LNCaP clone FGC (cell line): ENCODE results near the gene SUPT5H.
"Not testable (repeated sequence)": the region's sequence is repeated elsewhere in the genome, so short reads cannot be mapped to it uniquely, and the experiment has no call there.

Source experiments
- DNase-seq: peaks from one replicate; pipeline ENCODE4 v3.0.0-alpha.2; 2011; ENCODE audit warnings: low read depth
- H3K4me3 ChIP-seq: 2 replicates; pipeline ENCODE4 v1.5.1; 2011; ENCODE audit warnings: mild to moderate bottlenecking, low read depth, low read length, control low read depth
- TF ChIP-seq, protein P1 (sequence below): IDR thresholded peaks from 2 replicates; pipeline ENCODE4 v1.5.1; 2012; ENCODE audit warnings: mild to moderate bottlenecking; ENCODE audit not compliant: control insufficient read depth, insufficient read depth; ENCODE audit errors: extremely low read depth

Gene SUPT5H

DNA sequence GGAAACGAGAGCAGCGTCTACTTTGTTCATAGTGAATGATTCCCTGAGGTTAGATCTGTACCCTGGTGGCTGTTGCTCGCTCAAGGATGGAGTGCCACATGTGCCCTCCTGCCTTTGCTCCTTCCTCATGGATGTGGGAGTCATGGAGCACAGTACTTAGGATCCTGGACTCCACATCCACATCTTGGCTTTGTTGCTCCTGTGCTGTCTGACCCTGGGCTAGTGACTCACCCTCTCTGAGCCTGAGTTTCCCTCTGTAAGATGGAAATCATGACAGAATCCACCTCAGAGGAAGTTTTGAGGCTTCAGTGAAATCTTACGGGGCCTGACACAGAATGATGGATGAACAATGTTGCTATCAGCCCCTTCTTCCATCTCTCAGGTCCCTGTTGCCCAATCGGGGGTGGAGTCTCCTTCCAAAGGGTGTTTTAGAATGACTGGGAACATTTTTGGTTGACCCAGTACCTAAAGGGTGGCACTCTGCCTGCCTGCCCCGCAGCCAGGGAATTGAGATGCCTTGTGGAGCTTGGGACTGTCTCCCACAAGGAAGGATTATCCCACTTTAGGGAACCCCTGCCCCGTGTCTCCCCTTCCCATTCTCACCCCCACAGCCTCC, 25.4 kb downstream of the SUPT5H start:
- H3K4me3 ChIP-seq, result no peak overlapping the region
- no peak for DNase-seq
- TF ChIP-seq, protein P1, sequence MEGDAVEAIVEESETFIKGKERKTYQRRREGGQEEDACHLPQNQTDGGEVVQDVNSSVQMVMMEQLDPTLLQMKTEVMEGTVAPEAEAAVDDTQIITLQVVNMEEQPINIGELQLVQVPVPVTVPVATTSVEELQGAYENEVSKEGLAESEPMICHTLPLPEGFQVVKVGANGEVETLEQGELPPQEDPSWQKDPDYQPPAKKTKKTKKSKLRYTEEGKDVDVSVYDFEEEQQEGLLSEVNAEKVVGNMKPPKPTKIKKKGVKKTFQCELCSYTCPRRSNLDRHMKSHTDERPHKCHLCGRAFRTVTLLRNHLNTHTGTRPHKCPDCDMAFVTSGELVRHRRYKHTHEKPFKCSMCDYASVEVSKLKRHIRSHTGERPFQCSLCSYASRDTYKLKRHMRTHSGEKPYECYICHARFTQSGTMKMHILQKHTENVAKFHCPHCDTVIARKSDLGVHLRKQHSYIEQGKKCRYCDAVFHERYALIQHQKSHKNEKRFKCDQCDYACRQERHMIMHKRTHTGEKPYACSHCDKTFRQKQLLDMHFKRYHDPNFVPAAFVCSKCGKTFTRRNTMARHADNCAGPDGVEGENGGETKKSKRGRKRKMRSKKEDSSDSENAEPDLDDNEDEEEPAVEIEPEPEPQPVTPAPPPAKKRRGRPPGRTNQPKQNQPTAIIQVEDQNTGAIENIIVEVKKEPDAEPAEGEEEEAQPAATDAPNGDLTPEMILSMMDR, result no peak

DNA sequence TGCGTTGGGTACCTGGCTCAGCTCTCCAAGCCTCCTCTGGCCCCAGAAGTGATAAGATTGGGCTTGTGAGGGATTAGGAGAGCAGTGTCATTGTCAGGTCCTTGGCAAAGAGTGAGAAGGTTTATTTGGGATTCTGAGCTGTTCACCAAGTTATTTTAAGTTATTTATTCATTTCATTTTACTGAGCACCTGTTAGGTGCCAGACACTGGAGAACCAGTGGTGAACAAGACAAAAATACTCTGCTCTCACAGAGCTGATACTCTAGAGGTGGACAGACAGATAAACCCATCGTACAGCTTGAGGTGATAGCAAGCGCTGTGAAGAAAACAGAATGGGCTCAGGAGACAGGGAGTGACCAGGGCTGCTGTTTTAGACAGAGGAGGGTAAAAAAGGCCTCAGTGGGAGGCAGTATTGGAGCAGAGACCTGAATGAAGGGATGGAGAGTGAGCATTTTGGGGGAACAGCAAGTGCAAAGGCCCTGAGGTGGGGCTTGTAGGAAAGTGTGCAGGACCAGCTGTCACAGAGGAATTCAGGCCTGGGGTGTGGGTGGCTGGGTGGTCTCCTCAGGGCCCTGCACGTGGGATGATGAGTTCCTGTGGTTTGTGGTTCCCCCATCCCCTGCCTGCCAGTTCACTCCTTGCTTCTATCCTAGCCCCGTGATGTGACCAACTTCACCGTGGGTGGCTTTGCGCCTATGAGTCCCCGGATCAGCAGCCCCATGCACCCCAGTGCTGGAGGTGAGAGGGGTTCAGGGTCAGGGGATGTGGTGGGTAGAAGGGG, 26.6 kb downstream of the SUPT5H start:
- TF ChIP-seq, protein P1, result no peak
- H3K4me3 ChIP-seq, result no peak overlapping the region
- no peak for DNase-seq

DNA sequence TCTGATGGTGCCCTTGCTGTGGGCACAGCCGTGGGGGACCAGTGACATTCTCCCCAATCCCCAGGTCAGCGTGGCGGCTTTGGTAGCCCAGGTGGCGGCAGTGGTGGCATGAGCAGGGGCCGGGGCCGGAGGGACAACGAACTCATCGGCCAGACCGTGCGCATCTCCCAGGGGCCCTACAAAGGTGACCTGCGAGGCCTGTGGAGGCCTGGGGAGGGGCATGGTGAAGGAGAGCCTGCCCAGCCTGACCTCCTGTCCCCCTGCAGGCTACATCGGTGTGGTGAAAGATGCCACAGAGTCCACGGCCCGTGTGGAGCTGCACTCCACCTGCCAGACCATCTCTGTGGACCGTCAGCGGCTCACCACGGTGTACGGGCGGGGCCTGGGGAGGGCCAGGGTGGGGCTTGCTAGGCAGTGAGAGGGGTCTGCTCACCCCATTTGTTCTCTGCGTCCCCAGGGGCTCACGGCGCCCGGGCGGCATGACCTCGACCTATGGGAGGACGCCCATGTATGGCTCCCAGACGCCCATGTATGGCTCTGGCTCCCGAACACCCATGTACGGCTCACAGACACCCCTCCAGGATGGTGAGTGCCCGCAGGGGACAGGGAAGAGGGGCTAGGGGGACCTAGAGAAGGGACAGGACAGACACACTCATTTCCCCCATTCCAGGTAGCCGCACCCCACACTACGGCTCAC, 27.5 kb downstream of the SUPT5H start:
- DNase-seq, result no peak
- no peak overlapping the region for H3K4me3 ChIP-seq
- TF ChIP-seq, protein P1, result no peak

DNA sequence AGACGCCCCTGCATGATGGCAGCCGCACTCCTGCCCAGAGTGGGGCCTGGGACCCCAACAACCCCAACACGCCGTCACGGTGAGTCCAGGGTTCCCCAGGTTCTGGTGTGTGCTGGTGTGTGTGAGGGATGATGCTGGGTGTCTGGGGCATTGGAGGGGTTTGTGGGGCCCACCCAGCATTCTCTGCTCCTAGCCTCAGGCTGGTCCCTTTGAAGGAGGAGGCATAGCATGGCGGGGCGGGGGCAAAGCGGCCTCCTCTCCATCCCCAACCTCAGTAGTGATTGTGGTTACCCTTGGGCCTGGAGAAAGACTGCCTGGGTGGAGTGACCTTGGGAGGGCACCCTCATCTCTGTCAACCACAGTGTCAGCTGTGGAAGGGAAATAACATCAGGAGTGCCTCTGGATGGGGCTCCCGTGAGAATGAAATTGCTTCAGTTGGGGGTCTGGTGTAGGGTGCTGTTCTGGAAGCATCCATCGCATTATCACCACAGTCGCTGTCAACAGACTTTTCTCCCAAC, 28.1 kb downstream of the SUPT5H start:
- TF ChIP-seq, protein P1, result no peak
- H3K4me3 ChIP-seq, result no peak overlapping the region
- DNase-seq, result no peak

DNA sequence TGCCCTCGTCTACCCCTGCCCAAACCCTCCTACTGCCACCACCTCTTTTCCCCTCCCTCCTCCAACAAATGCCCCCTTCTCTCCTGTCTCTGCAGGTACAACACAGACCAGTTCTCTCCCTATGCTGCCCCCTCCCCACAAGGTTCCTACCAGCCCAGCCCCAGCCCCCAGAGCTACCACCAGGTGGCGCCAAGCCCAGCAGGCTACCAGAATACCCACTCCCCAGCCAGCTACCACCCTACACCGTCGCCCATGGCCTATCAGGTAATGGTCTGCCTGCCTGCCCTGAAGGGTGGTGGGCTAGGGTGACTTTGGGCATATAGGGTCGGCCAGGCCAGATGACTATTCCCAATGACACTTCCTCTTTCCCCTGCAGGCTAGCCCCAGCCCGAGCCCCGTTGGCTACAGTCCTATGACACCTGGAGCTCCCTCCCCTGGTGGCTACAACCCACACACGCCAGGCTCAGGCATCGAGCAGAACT, 28.8 kb downstream of the SUPT5H start:
- no peak overlapping the region for H3K4me3 ChIP-seq
- TF ChIP-seq, protein P1, result peak; percentile 76
- DNase-seq, result no peak

DNA sequence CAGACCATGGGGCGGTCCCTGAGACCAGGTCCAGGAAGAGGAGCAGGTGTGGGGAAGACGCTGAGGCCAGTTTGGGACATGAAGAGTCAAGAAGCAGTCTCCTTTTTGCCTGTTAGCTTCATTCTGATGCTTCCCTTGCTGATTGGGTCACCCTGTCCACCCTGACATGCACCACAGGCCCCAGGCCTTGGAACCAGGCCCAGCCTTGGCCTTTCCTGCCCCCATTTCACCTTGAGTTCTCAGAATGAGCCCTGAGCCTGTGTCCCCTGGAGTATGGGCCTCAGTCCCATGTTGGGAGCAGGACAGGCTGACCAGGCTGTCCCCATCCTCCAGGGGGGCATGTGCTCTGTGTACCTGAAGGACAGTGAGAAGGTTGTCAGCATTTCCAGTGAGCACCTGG, 30.4 kb downstream of the SUPT5H start:
- H3K4me3 ChIP-seq, result no peak overlapping the region
- TF ChIP-seq, protein P1, result no peak
- DNase-seq, result no peak

DNA sequence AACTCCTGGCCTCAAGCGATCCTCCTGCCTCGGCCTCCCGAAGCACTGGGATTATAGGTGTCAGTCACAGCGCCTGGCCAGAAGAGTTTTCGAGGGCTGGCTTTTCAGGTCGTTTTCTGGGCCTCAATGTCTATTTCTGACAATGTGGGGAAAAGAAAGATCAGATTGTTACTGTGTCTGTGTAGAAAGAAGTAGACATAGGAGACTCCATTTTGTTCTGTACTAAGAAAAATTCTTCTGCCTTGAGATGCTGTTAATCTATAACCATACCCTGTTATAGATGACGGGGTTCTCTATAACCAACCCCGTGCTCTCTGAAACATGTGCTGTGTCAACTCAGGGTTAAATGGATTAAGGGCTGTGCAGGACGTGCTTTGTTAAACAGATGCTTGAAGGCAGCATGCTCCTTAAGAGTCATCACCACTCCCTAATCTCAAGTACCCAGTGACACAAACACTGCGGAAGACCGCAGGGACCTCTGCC, 34.0 kb downstream of the SUPT5H start:
- not testable (repeated sequence) for H3K4me3 ChIP-seq, DNase-seq
